ENCODE data around the gene ANAPC2. TPM values are rescaled to one million over a fixed set of nuclear protein-coding genes. Genes with fewer than 3 reads are reported as not detected.

The ANAPC2 gene
- polyA plus RNA-seq, 1 experiment = 12.1 TPM

DNA sequence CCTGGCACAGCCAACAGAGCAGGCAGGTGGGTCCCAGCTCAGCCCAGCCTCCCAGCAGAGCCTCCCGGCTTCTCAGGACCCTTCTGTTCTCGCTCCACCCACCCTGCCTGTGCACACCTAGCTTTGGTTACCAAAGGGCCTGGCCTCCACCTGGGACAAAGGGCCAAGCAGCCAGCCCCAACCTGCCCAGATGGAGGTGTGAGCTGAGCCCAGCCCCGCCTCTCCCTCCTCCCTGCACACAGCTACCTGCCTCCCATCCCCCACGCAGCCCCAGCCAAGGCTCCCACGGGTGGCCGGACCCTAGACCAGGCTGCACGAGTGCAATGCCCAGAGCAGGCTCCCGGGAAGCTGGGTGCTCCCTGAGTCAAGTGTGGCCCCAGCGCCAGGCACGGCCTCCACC, 6.5 kb upstream of the ANAPC2 start:
- no peak for DNase-seq (ENCODE audit: low read depth, low spot score)
- TF ChIP-seq, protein P1, sequence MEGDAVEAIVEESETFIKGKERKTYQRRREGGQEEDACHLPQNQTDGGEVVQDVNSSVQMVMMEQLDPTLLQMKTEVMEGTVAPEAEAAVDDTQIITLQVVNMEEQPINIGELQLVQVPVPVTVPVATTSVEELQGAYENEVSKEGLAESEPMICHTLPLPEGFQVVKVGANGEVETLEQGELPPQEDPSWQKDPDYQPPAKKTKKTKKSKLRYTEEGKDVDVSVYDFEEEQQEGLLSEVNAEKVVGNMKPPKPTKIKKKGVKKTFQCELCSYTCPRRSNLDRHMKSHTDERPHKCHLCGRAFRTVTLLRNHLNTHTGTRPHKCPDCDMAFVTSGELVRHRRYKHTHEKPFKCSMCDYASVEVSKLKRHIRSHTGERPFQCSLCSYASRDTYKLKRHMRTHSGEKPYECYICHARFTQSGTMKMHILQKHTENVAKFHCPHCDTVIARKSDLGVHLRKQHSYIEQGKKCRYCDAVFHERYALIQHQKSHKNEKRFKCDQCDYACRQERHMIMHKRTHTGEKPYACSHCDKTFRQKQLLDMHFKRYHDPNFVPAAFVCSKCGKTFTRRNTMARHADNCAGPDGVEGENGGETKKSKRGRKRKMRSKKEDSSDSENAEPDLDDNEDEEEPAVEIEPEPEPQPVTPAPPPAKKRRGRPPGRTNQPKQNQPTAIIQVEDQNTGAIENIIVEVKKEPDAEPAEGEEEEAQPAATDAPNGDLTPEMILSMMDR (IDR thresholded peaks at IDR 0.05; ENCODE audit: low read depth, low read length) = no peak
- Histone ChIP-seq H3K27me3 (ENCODE audit: control insufficient read depth, insufficient read depth, low read length) (no peaks in the 10 kb centered on the region), H3K9me3 (ENCODE audit: control insufficient read depth, insufficient read depth, low read length) (no peaks in the 10 kb centered on the region; the same call in 1 of the 2 replicates), H3K4me3 (ENCODE audit: low read depth, low read length) (no peak overlapping the region), H3K27ac (ENCODE audit: low read depth, low read length) (no peak overlapping the region)
- ChIA-PET CTCF (interaction anchor here (1.5 kb wide), 1 partner anchor 42 kb away, joined by 4 read pairs; no protein-coding TSS in a partner anchor), POLR2A (interaction anchor here (1.0 kb wide), 1 partner anchor 46 kb away, joined by 4 read pairs; the partner anchor contains the start of gene TUBB4B)

DNA sequence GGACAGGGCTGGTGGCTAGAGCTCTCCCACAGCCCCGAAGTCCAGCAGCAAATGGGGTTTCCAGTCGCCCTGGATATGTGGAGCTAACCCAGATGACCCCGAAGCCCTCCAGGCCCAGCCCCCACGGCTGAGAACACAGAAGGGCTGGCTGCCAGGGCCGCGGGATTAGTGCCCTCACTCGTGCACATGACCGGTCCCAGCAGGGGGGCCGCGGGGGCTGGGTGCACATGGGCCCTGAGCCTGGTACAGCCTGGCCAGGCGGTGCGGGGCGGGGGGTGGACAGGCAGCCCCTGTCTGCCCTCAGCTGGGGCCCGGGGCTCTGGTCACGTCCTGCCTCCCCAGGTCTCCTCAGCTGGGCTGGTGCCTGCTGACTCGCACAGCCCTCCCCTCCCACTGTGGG, 6.0 kb upstream of the ANAPC2 start:
- ChIA-PET POLR2A (interaction anchor here (1.0 kb wide), 1 partner anchor 46 kb away, joined by 4 read pairs; the partner anchor contains the start of gene TUBB4B), CTCF (interaction anchor here (1.5 kb wide), 1 partner anchor 42 kb away, joined by 4 read pairs; no protein-coding TSS in a partner anchor)

DNA sequence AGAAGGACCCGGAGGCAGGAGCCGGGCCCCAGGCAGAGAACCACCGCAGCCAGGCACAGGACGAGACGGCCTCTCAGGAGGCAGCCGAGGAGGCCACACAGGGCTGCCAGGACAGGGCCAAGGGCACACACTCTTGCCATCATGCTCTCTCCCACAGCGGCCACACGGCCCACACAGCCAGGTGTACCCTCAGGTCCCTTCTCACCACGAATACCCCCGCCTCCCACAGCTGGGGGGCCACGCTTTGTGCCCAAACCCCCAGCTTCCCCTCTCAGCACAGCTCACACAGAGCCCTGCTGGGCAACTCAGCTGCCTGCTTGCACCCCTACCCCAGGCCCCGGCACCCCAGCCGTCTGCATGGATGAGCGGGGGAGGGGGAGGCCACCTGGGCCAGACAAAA, 5.4 kb upstream of the ANAPC2 start:
- H3K9me3 ChIP-seq (ENCODE audit: control insufficient read depth, insufficient read depth, low read length) = no peaks in the 10 kb centered on the region; the same call in 1 of the 2 replicates
- ChIA-PET POLR2A (no interaction called here), CTCF (interaction anchor here (1.5 kb wide), 1 partner anchor 43 kb away, joined by 4 read pairs; no protein-coding TSS in a partner anchor)
- H3K4me3 ChIP-seq (ENCODE audit: low read depth, low read length) = no peak overlapping the region
- TF ChIP-seq, protein P1 (IDR thresholded peaks at IDR 0.05; ENCODE audit: low read depth, low read length) = no peak
- no peak overlapping the region for H3K27ac ChIP-seq (ENCODE audit: low read depth, low read length)
- no peaks in the 10 kb centered on the region for H3K27me3 ChIP-seq (ENCODE audit: control insufficient read depth, insufficient read depth, low read length)
- no peak for DNase-seq (ENCODE audit: low read depth, low spot score)

More for the DNA sequence above, 6.0 kb upstream of the ANAPC2 start:
- no peaks in the 10 kb centered on the region; the same call in 1 of the 2 replicates for H3K9me3 ChIP-seq (ENCODE audit: control insufficient read depth, insufficient read depth, low read length)
- TF ChIP-seq, protein P1 (IDR thresholded peaks at IDR 0.05; ENCODE audit: low read depth, low read length) = no peak
- no peak for DNase-seq (ENCODE audit: low read depth, low spot score)
- H3K27me3 ChIP-seq (ENCODE audit: control insufficient read depth, insufficient read depth, low read length) = no peaks in the 10 kb centered on the region
- no peak overlapping the region for H3K4me3 ChIP-seq (ENCODE audit: low read depth, low read length)
- H3K27ac ChIP-seq (ENCODE audit: low read depth, low read length) = no peak overlapping the region

DNA sequence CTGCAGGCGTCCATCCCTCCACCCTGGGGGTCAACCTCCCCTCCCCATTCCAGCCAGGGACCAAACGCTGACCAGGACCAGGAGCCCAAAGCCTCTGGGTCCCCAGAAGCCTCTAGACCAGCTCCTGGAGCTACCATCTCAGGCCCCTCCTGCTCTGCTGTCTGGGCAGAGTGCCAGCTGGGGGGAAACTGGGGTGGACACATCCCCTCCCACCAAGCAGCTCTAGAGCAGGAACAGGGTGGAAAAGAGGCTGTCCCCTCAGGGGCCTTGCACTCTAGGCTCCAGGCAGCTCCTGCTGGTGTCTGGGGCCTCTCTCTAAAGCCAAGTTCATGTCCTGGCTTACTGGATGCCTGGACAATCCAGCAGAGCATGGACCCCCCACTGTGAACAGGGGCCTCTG, 4.5 kb upstream of the ANAPC2 start:
- POLR2A ChIA-PET = interaction anchor here (0.6 to 1.1 kb wide), 2 partner anchors 48 to 402 kb away, joined by 3 read pairs; partner anchors contain the start of gene TUBB4B
- H3K9me3 ChIP-seq (ENCODE audit: control insufficient read depth, insufficient read depth, low read length) = no peaks in the 10 kb centered on the region; the same call in 1 of the 2 replicates
- DNase-seq (ENCODE audit: low read depth, low spot score) = no peak
- TF ChIP-seq, protein P1 (IDR thresholded peaks at IDR 0.05; ENCODE audit: low read depth, low read length) = no peak
- no peaks in the 10 kb centered on the region for H3K27me3 ChIP-seq (ENCODE audit: control insufficient read depth, insufficient read depth, low read length)
- H3K4me3 ChIP-seq (ENCODE audit: low read depth, low read length) = no peak overlapping the region
- no peak overlapping the region for H3K27ac ChIP-seq (ENCODE audit: low read depth, low read length)
- CTCF ChIA-PET = interaction anchor here (0.6 to 1.3 kb wide), 2 partner anchors 44 to 69 kb away, joined by 3 to 4 read pairs; no protein-coding TSS in a partner anchor

DNA sequence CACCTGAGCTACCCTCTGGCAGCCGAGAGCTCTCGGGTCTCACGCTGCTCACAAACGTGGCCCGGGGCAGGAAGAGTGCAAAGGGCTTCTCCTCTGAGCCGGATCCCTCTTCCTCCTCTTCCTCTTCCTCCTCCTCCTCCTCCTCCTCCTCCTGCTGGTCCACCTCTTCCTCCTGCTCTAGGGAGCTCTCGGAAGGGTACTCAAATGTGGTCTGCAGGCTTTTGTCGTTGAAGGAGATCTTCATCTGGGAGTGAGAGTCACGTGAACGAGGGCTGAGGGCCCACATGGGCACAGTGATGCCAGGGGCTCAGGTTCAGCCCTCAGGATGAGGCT, 4.1 kb upstream of the ANAPC2 start:
- ChIA-PET POLR2A (interaction anchor here (0.6 to 1.1 kb wide), 2 partner anchors 48 to 402 kb away, joined by 3 read pairs; partner anchors contain the start of gene TUBB4B), CTCF (interaction anchor here (0.6 to 1.3 kb wide), 2 partner anchors 44 to 68 kb away, joined by 3 to 4 read pairs; no protein-coding TSS in a partner anchor)
- Histone ChIP-seq H3K27me3 (ENCODE audit: control insufficient read depth, insufficient read depth, low read length) (no peaks in the 10 kb centered on the region), H3K27ac (ENCODE audit: low read depth, low read length) (no peak overlapping the region), H3K9me3 (ENCODE audit: control insufficient read depth, insufficient read depth, low read length) (no peaks in the 10 kb centered on the region; the same call in 1 of the 2 replicates), H3K4me3 (ENCODE audit: low read depth, low read length) (no peak overlapping the region)
- DNase-seq (ENCODE audit: low read depth, low spot score) = no peak
- TF ChIP-seq, protein P1 (IDR thresholded peaks at IDR 0.05; ENCODE audit: low read depth, low read length) = no peak

Measured in AG04450 (cell line).